ENCODE measurements around the gene CTIF. TPM values are rescaled to one million over a fixed set of nuclear protein-coding genes. Genes with fewer than 3 reads are reported as not detected.

Gene CTIF
- total RNA-seq, 2 experiments from 2014 or later, result 0.06 to 0.38 TPM

- Histone ChIP-seq H3K4me2 (ENCODE audit: low read length) (no peak overlapping the region), H3K27ac (ENCODE audit: low read depth, low read length, poor library complexity, severe bottlenecking) (no peak overlapping the region), H3K4me1 (ENCODE audit: insufficient read depth, low read length, poor library complexity, severe bottlenecking) (no peaks in the 10 kb centered on the region), H3K9me2 (ENCODE audit: insufficient read depth, low read length) (no peaks in the 10 kb centered on the region), H4K20me1 (ENCODE audit: insufficient read depth, low read length) (no peaks in the 10 kb centered on the region), H2AFZ (ENCODE audit: low read length) (no peak overlapping the region), H3K4me3 (ENCODE audit: low read depth, low read length, poor library complexity, severe bottlenecking) (no peak overlapping the region), H3K79me2 (ENCODE audit: insufficient read depth, low read depth, low read length) (no peaks in the 10 kb centered on the region), H3K36me3 (ENCODE audit: insufficient read depth, low read length) (no peaks in the 10 kb centered on the region), H3K9me3 (ENCODE audit: low read length) (no peaks in the 10 kb centered on the region)
- POLR2A ChIA-PET, result no interaction called here
- TF ChIP-seq EZH2phosphoT487 (IDR thresholded peaks at IDR 0.05; ENCODE audit: borderline replicate concordance, low read depth, low read length) (no peak), CTCF (conservative IDR thresholded peaks at IDR 0.05; ENCODE audit: low read length) (no peak)
- no TSS peak for BruUV-seq (replicated peaks)
- CTCF ChIA-PET (ENCODE audit: unreplicated experiment), result no interaction called here
- intact Hi-C loops (cut with micrococcal nuclease; ENCODE audit: unreplicated experiment), result no loop called here
- DNase-seq (ENCODE audit: low spot score), result no peak
Observed at GRCh38 chr18:48740068-48740440, 201.2 kb downstream of the CTIF start.

- ChIA-PET POLR2A (no interaction called here), CTCF (ENCODE audit: unreplicated experiment) (no interaction called here)
- H3K9me2 ChIP-seq (ENCODE audit: insufficient read depth, low read length), result no peaks in the 10 kb centered on the region
- H3K4me1 ChIP-seq (ENCODE audit: insufficient read depth, low read length, poor library complexity, severe bottlenecking), result no peaks in the 10 kb centered on the region
- intact Hi-C loops (cut with micrococcal nuclease; ENCODE audit: unreplicated experiment), result no loop called here
- no peaks in the 10 kb centered on the region for H4K20me1 ChIP-seq (ENCODE audit: insufficient read depth, low read length)
- BruUV-seq (replicated peaks), result no TSS peak
- H3K4me3 ChIP-seq (ENCODE audit: low read depth, low read length, poor library complexity, severe bottlenecking), result no peak overlapping the region
- no peak overlapping the region for H3K27ac ChIP-seq (ENCODE audit: low read depth, low read length, poor library complexity, severe bottlenecking)
- DNase-seq (ENCODE audit: low spot score), result no peak
- no peaks in the 10 kb centered on the region for H3K36me3 ChIP-seq (ENCODE audit: insufficient read depth, low read length)
- TF ChIP-seq EZH2phosphoT487 (IDR thresholded peaks at IDR 0.05; ENCODE audit: borderline replicate concordance, low read depth, low read length), result no peak
- no peak for TF ChIP-seq CTCF (conservative IDR thresholded peaks at IDR 0.05; ENCODE audit: low read length)
- H3K4me2 ChIP-seq (ENCODE audit: low read length), result no peak overlapping the region
- H3K79me2 ChIP-seq (ENCODE audit: insufficient read depth, low read depth, low read length), result no peaks in the 10 kb centered on the region
- no peak overlapping the region for H2AFZ ChIP-seq (ENCODE audit: low read length)
- no peaks in the 10 kb centered on the region for H3K9me3 ChIP-seq (ENCODE audit: low read length)
Observed at GRCh38 chr18:48740851-48741485, 202.1 kb downstream of the CTIF start.

- intact Hi-C loops (cut with micrococcal nuclease; ENCODE audit: unreplicated experiment), result no loop called here
- Histone ChIP-seq H3K9me2 (ENCODE audit: insufficient read depth, low read length) (no peaks in the 10 kb centered on the region), H4K20me1 (ENCODE audit: insufficient read depth, low read length) (no peaks in the 10 kb centered on the region), H3K79me2 (ENCODE audit: insufficient read depth, low read depth, low read length) (no peaks in the 10 kb centered on the region), H3K9me3 (ENCODE audit: low read length) (no peaks in the 10 kb centered on the region), H3K4me2 (ENCODE audit: low read length) (no peak overlapping the region), H2AFZ (ENCODE audit: low read length) (no peak overlapping the region), H3K36me3 (ENCODE audit: insufficient read depth, low read length) (no peaks in the 10 kb centered on the region), H3K27ac (ENCODE audit: low read depth, low read length, poor library complexity, severe bottlenecking) (no peak overlapping the region), H3K4me1 (ENCODE audit: insufficient read depth, low read length, poor library complexity, severe bottlenecking) (no peaks in the 10 kb centered on the region), H3K4me3 (ENCODE audit: low read depth, low read length, poor library complexity, severe bottlenecking) (no peak overlapping the region)
- POLR2A ChIA-PET, result no interaction called here
- CTCF ChIA-PET (ENCODE audit: unreplicated experiment), result no interaction called here
- no peak for DNase-seq (ENCODE audit: low spot score)
- no peak for TF ChIP-seq CTCF (conservative IDR thresholded peaks at IDR 0.05; ENCODE audit: low read length)
- no peak for TF ChIP-seq EZH2phosphoT487 (IDR thresholded peaks at IDR 0.05; ENCODE audit: borderline replicate concordance, low read depth, low read length)
- BruUV-seq (replicated peaks), result no TSS peak
Observed at GRCh38 chr18:48741866-48742265, 203.0 kb downstream of the CTIF start.

Measured in OCI-LY7 (cell line).